HepG2 (cell line): ENCODE results near the gene FOXD3. TPM values are rescaled to one million over a fixed set of nuclear protein-coding genes. Genes with fewer than 3 reads are reported as not detected.
A peak's percentile ranks its signal among the peaks of the same experiment; 100 is the strongest.

ENCODE experiments used
- AFF4 ChIP-seq: sonication (generic); formaldehyde crosslinking; IDR thresholded peaks from 2 replicates; pipeline ENCODE4 v1.4.0; 2020; ENCODE audit warnings: missing genetic modification reagents
- AGO2 ChIP-seq: fragments of 200-400 bp; formaldehyde crosslinking; optimal IDR thresholded peaks from 2 replicates; pipeline ENCODE3; 2017; ENCODE audit warnings: mild to moderate bottlenecking, low read depth, low read length, moderate library complexity
- ARHGAP35 ChIP-seq: sonication (generic); formaldehyde crosslinking; IDR thresholded peaks from 2 replicates; pipeline ENCODE4 v1.9.0; 2022; ENCODE audit warnings: mild to moderate bottlenecking, inconsistent platforms, moderate library complexity, missing genetic modification reagents, borderline replicate concordance
- BRD4 ChIP-seq: sonication (generic); formaldehyde crosslinking; IDR thresholded peaks from 2 replicates; pipeline ENCODE4 v1.4.0; 2020; ENCODE audit warnings: missing genetic modification reagents
- HCFC1 ChIP-seq: fragments of 150-350 bp; IDR thresholded peaks from 2 replicates; pipeline ENCODE4 v1.6.1; 2014; ENCODE audit warnings: low read depth, low read length
- IKZF4 ChIP-seq: sonication (generic); formaldehyde crosslinking; IDR thresholded peaks from 2 replicates; pipeline ENCODE4 v1.5.1; 2020; ENCODE audit warnings: borderline replicate concordance, mild to moderate bottlenecking, low read depth, missing genetic modification reagents; ENCODE audit errors: not compliant biosample characterization
- IRF2 ChIP-seq: IDR thresholded peaks from 2 replicates; pipeline ENCODE4 v1.6.1; 2018; ENCODE audit warnings: missing genetic modification reagents, missing compliant biosample characterization
- KDM5A ChIP-seq: fragments of 200-600 bp; sonication (generic); IDR thresholded peaks from 2 replicates; pipeline ENCODE4 v1.7.0; 2018; ENCODE audit warnings: antibody characterized with exemption, mild to moderate bottlenecking, low read length, borderline replicate concordance
- NBN ChIP-seq: fragments of 450-650 bp; conservative IDR thresholded peaks from 2 replicates; pipeline ENCODE4 v1.6.1; 2017
- NFE2L1 ChIP-seq: sonication (generic); formaldehyde crosslinking; IDR thresholded peaks from 2 replicates; pipeline ENCODE4 v1.4.0; 2020; ENCODE audit warnings: missing genetic modification reagents, mild to moderate bottlenecking, borderline replicate concordance
- SCMH1 ChIP-seq: sonication (generic); formaldehyde crosslinking; IDR thresholded peaks from 2 replicates; pipeline ENCODE4 v1.9.0; 2021; ENCODE audit warnings: missing genetic modification reagents, mild to moderate bottlenecking, borderline replicate concordance
- TCF12 ChIP-seq, 2 experiments: fragments of 450-650 bp in 1 of 2; sonication (generic) in 1 of 2; formaldehyde crosslinking in 1 of 2; IDR thresholded peaks; 2 replicates each; pipeline versions ENCODE4 v1.6.1 to v1.8.0; 2017 to 2022; ENCODE audit warnings: antibody characterized with exemption in 1 of 2, mild to moderate bottlenecking in 1 of 2, missing genetic modification reagents in 1 of 2, moderate library complexity in 1 of 2
- ZNF235 ChIP-seq: sonication (generic); formaldehyde crosslinking; IDR thresholded peaks from 2 replicates; pipeline ENCODE4 v1.8.1; 2023; ENCODE audit warnings: mild to moderate bottlenecking, missing genetic modification reagents, borderline replicate concordance
- ZNF253 ChIP-seq: sonication (generic); formaldehyde crosslinking; IDR thresholded peaks from 2 replicates; pipeline ENCODE4 v1.8.0; 2022; ENCODE audit warnings: mild to moderate bottlenecking, missing genetic modification reagents, borderline replicate concordance
- ZNF33B ChIP-seq: sonication (generic); formaldehyde crosslinking; IDR thresholded peaks from 2 replicates; pipeline ENCODE4 v1.5.1; 2020; ENCODE audit warnings: mild to moderate bottlenecking, missing genetic modification reagents
- ZNF619 ChIP-seq: sonication (generic); formaldehyde crosslinking; IDR thresholded peaks from 2 replicates; pipeline ENCODE4 v1.4.0; 2020; ENCODE audit warnings: mild to moderate bottlenecking, missing genetic modification reagents
- ZSCAN12 ChIP-seq: sonication (generic); formaldehyde crosslinking; IDR thresholded peaks from 2 replicates; pipeline ENCODE4 v1.9.0; 2021; ENCODE audit warnings: mild to moderate bottlenecking, missing genetic modification reagents
- polyA plus RNA-seq, 8 experiments: library from polyadenylated mRNA; depleted of rRNA in 3 of 8; stranded (reverse) in 7 of 8; unstranded in 1 of 8; fragments of >200 nt; fragmentation: Illumina TruSeq in 4 of 8; extraction: Trizol in 4 of 8; gene quantifications; 2 replicates each; pipeline versions ENCODE4 v1.2.1 to v1.2.3, GENCODE V29; 2011 to 2016; ENCODE audit warnings: low read depth in 4 of 8, missing spikeins in 1 of 8, mixed read lengths in 1 of 8; ENCODE audit not compliant: insufficient read depth in 1 of 8
- total RNA-seq, 5 experiments: library from RNA; depleted of rRNA; stranded (reverse); fragments of >200 nt; fragmentation: Illumina TruSeq; extraction: Trizol; gene quantifications; 2 replicates each; pipeline ENCODE4 v1.2.3, GENCODE V29; 2016; ENCODE audit warnings: low read depth in 1 of 5
- TF ChIP-seq, protein P1 (sequence below): sonication (generic); formaldehyde crosslinking; IDR thresholded peaks from 2 replicates; pipeline ENCODE4 v1.5.0; 2020; ENCODE audit warnings: mild to moderate bottlenecking, missing genetic modification reagents, borderline replicate concordance
- TF ChIP-seq, protein P2 (sequence below): sonication (generic); formaldehyde crosslinking; IDR thresholded peaks from 2 replicates; pipeline ENCODE4 v1.4.0; 2020; ENCODE audit warnings: missing genetic modification reagents, mild to moderate bottlenecking, borderline replicate concordance

FOXD3 gene
- total and polyA plus RNA-seq, 2 of the 13 experiments (the other 11 are each of a cell fraction or from before 2014, with no cell fraction given): not detected

GRCh38 chr1:63367215-63368103 lies 45.1 kb downstream of the FOXD3 start, which contains the start of gene ALG6 (continued):
- TF ChIP-seq AFF4 (no peak), KDM5A (peak; percentile 58; the same call in 1 of the 2 replicates), ZNF253 (CRISPR knock-in tag) (peak; percentile 69; the same call in 1 of the 2 replicates), TCF12 (IDR thresholded peaks at IDR 0.05) (no peak), TCF12 (CRISPR knock-in tag; IDR thresholded peaks at IDR 0.05) (peak; percentile 56; the same call in 1 of the 2 replicates), SCMH1 (CRISPR knock-in tag) (no peak), ZNF619 (CRISPR knock-in tag) (peak; percentile 84), NFE2L1 (CRISPR knock-in tag) (no peak), ZNF33B (CRISPR knock-in tag) (no peak), ZNF235 (CRISPR knock-in tag) (no peak; the same call in 1 of the 2 replicates), HCFC1 (no peak), BRD4 (peak; percentile 68), AGO2 (no peak), IKZF4 (CRISPR knock-in tag) (peak; percentile 36), NBN (no peak), ZSCAN12 (no peak), IRF2 (CRISPR knock-in tag) (no peak), ARHGAP35 (no peak)
- TF ChIP-seq, protein P1, sequence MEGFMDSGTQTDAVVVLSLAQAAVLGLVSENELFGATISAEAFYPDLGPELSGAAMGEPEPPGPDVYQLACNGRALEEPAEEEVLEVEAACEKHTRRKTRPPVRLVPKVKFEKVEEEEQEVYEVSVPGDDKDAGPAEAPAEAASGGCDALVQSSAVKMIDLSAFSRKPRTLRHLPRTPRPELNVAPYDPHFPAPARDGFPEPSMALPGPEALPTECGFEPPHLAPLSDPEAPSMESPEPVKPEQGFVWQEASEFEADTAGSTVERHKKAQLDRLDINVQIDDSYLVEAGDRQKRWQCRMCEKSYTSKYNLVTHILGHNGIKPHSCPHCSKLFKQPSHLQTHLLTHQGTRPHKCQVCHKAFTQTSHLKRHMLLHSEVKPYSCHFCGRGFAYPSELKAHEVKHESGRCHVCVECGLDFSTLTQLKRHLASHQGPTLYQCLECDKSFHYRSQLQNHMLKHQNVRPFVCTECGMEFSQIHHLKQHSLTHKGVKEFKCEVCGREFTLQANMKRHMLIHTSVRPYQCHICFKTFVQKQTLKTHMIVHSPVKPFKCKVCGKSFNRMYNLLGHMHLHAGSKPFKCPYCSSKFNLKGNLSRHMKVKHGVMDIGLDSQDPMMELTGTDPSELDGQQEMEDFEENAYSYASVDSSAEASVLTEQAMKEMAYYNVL (CRISPR knock-in tag): no peak
- TF ChIP-seq, protein P2, sequence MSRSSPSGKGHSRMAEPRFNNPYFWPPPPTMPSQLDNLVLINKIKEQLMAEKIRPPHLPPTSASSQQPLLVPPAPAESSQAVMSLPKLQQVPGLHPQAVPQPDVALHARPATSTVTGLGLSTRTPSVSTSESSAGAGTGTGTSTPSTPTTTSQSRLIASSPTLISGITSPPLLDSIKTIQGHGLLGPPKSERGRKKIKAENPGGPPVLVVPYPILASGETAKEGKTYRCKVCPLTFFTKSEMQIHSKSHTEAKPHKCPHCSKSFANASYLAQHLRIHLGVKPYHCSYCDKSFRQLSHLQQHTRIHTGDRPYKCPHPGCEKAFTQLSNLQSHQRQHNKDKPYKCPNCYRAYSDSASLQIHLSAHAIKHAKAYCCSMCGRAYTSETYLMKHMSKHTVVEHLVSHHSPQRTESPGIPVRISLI (CRISPR knock-in tag): no peak
